ELR (cell line): ENCODE measurements around the gene PRG3.

ENCODE experiments used
- DNase-seq: peaks from one replicate; pipeline ENCODE4 v3.0.0-alpha.2; 2015; ENCODE audit warnings: low read depth

The PRG3 gene, protein sequence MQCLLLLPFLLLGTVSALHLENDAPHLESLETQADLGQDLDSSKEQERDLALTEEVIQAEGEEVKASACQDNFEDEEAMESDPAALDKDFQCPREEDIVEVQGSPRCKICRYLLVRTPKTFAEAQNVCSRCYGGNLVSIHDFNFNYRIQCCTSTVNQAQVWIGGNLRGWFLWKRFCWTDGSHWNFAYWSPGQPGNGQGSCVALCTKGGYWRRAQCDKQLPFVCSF

DNA sequence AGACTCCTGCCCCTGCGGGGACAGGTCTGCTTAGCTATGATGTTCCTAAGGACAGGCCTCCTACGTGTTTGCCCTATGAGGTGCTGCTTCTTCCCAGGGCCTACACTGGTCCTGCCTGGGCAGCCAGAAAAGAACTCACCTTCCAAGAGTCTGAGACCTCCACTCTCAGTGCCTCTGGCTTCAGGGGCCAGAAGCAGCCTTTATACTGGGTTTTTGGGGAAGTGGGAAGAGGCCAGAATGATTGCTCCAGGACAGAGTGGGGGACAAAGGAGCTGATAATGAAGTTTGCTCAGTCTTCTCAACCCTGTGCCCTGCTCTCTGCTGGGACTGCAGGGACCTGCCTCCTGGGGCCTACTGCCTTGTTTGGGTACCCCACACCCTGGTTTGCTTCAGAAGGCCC is at the start of gene PRG3:
Gene PRG3, minus strand, starts transcription at position 176 of the 400 bp plus-strand sequence. CDS start 442 bp downstream, outside the sequence.
- DNase-seq = no peak

DNA sequence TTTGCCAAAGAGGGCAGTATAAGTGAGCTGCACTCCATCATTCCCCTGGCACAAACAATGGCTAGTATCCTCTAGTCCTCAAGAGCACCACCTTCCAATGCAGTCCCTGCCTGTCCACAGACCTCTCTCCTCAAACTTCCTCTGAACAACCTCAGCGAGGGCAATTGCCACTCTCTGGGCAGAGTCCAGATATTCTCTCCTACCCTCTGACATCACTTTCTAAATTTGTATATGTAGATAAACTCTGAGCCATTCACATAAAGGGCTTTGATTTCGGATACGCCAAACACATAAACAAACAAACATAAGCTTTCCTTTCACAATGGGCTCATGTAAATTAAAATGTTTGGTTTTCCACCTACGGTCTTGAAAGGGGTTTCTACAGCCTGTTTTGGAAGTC is 49.0 kb upstream of the PRG3 start:
- DNase-seq = no peak

DNA sequence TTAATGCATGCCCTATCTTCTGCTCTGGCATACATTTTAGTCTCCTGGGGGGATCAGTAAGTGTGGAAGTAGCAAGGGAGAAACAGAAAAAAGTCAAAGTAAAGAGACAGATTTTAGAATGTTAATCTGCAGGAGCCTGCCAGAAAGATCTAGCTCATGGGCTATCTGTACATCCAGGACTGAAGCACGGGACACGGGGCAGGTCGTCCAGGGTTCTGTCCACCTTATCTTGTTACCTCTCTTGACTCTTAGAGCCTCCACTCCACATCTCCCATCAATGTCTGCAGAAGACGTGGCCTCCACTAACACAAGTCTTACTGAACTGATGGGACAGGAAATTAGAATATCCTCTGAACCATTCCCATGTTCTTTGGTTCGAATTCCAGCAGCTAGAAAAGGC is 47.7 kb upstream of the PRG3 start:
- DNase-seq = no peak

DNA sequence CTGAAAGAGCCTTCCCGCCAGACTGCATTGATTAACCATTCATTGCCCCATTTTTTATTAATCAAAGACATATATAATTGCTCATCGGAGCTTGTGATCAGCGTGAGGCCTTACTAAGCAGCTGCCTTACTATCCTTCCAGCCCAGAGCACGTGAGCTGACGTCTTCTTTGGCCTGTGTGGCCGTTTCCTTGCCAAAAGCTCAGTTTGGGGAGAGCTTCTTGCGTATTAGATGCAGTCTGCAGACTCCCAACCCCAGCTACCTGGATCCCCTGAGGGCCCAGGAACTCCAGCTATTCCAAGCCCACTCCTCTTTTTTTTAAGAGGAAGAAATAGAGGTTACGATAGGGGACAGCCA is 46.8 kb upstream of the PRG3 start:
- DNase-seq = no peak

DNA sequence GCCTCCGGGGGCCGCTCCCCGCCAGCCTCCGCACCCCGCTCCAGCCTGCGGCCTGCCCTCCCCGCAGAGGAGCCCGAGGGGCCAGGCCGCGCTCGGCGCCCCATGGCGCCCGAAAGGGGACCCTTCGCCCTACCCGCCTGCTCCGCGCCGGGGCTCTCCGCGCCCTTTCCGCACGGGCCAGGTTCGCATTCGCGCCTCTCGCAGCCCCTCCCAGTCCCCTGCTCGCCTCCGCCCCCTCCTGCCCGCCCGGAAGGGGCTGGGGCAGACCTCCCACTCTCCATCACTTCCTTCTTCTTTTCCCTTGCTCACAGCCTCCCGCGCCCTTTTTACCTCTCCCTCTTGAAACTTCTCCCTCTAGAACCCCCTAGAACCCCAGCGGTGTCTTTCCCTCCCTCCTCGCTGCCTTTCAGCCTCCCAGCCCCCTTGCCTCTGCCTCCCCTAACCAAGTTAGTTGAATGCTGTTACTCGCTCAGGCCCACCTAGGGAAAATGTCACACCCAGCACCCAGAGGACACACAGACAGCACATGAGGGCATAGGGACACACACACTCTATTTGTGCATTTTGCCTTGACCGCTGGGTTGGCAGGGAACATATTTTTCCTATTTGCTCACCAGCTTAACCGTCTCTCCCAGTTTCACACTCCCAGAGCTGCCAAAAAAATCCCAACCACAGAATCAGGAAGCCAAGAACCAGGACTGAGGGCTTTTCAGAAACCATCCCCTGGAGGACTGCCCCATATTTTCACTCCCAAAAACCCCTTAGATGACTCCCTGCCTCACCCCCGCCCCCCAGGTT is 46.2 kb upstream of the PRG3 start, which contains the start of gene SLC43A3:
Gene SLC43A3, minus strand, starts transcription at position 193 of the 798 bp plus-strand sequence. CDS start 949 bp downstream, outside the sequence.
- peak; percentile 80 for DNase-seq

DNA sequence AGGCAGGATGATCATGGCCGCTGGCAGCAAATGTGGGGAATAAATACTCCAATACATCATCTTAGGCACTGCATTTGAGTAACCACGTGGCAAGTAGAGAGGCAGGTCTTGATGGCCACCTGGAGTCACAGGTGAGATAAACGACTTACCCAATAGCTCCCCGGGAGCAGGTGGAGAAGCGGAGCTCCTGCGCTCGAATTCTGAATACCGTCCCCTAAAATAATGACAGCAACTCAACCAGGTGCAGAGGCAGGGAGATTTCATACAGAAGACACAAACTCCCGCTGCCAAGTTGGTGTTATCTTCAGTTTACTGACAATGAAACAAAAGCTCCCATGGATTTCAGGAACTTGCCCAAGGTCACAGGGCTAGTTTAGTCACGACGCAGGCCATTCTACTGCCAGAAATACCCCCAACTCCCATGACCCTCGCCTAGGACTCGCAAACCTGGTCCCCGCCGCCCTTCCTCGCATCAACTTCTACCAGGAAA is 45.5 kb upstream of the PRG3 start:
- no peak for DNase-seq

DNA sequence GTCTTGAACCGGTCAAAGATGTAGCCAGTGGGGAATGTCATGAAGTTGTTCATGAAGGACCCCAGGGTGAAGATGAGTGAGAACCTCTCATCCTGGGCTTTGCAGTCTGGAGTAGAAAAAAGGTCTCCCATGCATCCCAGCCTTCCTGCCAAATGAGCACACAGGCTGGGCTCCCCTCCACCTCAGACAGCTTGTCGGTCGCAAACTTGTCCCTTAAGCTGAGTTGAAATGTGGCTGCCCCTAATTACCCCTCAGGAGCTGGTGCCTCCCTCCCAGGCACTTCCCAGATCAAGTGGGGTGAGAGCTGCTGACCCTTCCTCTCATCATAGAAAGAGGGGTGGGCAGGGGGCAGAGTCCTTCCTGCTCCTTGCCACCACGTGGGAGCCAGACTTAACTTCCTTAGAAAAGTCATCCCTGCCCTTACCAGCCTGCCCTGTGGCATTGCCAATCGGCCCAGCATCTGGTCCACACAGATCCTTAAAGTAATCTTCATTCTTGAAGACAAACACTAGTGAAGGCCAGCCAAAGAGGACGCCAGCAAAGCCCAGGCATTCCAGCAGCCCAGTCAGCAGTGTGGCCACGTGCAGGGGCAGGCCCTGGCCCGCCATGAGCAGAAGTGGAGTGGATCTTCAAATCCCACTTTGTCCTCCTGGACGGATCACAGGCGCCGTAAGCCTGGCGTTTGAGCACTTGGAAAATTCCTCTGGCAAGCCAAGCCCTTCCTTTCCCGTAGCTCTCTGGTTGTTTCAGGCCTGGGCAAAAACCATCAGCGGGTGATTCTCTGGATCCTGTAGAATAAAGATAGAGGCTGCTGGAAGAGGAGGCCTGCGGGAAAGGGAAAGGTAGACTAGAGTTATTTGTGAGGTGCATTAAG is 44.9 kb upstream of the PRG3 start:
- no peak for DNase-seq

DNA sequence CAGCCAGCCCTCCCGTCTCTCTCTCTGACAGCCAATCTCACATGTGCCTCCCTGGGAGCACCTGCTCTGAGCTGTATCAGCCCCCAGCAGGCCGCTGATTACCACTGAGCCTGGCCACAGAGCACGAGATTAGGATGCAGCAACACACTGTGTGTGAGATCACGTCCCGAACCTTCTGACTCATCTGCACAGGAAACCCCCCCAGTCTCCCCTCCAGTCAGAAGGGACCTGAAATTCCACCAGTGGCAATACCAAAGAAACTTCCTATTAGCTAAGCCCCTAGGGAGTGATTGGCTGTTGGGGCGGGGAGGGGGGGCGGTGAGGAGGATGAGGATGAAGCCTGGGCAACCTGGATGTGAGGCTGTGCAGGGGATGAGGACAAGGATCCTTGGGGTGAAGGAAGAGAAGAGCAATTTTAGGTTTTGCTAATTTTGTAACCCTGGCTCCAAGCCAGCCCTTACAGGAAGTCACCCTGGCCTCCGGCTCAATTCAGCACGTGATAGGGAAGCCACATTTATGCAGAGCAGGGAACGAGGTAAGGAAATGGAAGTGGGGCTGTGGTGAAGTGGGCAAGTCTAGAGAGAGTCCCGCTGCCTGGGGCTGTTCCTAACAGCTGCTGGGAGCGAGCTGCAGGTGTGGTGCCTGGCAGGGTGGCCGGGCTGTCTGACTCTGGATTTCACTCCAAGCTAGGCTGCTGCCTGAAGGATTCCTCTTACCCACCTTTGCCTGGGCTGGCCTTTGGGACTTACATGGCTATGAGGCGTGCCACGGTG is 44.0 kb upstream of the PRG3 start:
- DNase-seq = peak; percentile 95

DNA sequence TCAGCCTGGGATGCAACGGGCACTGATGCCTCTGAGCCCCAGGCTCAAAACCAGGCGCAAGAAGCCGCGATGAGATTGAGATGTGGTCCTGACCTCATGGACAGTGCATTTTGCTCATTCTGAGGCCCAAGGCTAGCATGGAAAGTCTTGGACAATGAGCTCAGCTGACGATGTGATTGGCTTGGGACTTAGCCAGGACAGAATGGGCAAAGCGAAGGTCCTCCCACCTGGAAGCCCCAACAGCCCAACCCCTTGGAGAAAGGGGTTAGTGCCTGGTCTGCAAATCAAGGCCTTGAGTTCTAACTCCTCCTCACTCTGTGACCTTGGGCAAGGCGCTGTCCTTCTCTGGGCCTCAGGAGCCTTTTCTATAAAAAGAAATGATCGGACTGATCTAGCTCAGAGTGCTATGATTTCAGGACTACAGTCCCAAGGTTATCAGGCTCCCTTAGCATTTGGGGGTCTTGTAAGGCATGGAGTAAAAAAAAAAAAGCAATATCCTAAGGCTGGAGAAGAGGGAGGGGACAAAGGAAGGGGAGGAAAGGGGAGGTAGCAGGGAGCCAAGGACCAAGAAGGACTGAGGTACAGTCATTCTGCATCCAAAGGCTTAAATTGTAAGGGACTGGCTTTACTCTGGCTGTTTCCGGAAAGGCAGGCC is 43.3 kb upstream of the PRG3 start:
- DNase-seq = no peak

DNA sequence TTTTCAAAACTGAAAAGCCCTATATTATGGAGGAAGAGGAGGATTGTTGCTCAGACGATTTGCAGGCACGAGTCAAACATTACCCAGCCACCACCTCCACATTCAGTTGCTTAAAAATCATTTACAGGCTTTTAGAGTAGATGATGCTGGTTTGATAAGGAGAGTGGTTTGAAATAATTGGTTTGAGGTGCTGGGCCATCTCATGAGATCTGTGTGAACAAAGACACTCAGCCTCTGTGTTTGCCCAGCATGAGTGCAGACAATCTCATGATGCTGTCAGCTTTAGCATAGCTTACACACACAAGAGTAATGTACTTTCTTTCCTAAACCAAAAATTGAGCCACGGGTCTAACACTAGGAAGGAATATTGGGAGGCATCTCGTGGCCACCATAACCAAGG is 41.7 kb upstream of the PRG3 start:
- no peak for DNase-seq

DNA sequence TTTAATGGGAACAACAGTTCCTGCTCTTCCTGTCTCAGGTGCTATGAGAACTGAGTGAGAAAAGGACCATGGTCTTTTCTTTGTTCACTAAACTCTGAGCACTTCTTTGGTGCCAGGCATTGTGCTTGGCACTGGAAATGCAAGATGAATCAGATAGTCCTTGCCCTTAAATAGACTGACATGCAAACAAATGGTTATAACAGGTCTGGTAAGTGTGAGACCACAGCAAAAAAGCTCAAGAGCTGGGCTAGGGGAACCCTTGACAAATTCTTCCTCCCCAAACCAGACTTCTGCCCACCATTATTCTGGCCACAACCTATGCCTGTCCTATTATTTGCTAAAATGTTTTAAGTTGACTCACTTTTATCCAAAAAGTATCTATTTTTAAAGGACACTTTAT is 40.9 kb upstream of the PRG3 start:
- no peak for DNase-seq

DNA sequence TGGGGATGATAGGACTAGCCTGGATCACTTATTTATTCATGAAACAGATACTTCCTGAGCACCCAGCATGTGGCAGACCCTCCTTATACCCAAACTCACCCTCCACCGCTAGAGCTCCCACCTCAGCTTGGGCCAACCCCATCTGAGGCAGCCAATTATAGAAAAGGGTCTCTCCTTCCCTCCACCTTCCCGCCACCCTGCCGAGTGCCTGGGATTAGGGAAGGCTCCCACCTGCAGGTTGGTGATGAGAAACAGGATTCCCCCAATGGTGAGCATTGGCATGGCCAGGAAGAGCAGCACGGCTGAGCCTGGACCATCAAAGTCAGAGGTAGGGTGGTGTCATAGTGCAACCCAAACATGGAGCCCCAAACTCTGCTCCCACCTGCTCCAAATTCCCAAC is 40.1 kb upstream of the PRG3 start:
- DNase-seq = no peak

DNA sequence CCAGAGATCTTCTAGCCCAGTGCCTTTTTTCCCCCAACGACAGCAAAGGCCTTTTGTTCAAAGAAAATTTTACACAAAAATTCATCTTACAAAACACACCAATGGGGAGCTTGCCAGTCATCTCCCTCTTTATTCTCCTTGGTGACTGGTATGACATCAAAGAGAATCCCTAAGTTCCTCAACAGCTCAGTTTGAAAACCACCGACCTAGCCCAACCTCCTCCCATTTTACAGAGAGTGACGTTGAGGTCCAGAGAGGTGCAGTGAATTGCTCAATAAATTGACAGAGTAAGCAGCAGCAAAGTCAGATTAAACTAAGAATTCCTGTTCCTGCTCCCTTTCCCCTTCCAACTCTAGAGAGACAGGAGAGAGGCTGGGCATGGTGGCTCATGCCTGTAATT is 38.2 kb upstream of the PRG3 start:
- DNase-seq = no peak

DNA sequence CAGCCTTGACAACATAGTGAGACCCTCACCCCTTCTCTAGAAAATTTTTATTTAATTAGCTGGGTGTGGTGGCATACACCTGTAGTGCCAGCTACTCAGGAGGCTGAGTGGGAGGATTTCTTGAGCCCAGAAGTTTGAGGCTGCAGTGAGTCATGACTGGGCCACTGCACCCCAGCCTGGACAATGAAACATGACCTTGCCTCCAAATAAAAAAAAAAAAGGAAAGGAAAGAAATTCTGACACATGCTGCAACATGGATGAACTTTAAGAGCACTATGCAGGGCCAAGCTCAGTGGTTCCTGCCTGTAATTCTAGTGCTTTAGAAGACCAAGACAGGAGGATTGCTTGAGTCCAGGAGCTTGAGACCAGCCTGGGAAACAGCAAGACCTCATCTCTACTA is 37.2 kb upstream of the PRG3 start:
- no peak for DNase-seq

DNA sequence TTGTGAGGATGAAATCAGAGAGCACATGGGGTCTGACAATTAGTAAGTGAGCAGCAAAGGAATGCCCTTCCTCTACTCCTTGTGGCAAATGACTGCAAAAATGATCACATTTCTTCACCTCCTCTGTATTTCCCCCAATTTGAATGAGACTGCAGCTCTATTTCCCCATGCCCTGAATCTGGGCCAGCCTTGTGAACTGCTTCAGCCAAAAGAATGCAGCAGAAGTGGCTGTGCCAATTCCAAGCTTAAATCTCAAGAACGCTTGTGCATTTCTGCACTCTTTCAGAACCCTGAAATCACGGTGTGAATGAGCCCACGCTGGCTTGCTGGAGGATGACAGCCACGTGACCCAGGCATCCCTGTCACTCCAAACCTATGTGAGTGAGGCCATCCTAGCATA is 36.1 kb upstream of the PRG3 start:
- DNase-seq = no peak

DNA sequence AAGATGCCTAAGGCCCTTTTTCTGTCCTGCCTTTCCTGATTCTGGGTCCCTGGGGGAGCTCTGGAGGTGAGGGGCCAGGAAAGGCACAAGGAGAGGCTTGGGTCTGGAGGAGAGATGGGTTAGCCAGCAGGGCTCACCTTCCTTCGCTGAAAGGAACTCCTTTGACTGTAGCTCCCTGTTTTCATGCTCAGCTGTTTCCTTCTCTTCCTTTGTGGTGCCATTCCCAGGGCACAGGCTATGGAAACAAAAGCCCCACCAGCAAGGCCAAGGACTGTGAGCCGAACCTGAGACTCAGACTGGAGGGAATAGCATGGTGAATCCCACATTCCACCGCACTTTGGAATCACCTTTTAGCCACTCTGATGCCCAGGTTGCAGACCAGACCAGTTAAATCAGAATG is 35.5 kb upstream of the PRG3 start:
- DNase-seq = no peak

DNA sequence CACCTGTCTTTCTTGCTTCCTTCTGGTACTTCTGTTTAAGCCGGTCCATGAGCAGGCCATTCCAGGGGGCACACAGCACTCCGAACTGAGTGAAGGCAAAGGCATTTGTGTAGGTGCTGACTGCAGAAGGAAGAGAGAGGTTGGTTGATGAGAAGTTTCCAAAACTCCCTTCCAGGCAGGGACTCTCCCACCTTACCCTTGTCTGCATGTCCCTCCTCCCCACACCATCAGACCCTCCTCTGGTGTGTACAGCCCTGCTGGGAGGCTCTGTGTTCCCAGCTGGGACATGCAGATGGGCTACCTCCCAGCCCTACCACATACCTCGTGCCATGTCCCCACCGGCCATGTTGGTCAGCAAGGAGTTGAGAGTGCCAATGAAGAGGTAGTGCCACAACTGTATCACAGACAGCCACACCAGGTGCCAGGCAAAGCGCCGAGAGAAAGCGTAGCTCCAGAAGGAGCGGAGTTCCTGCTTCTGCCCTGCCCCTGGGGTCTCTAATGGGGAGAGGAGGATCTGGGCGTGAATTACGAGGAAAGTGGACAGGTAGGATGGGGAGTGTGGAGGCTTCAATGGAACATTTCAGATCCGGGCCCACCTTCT is 33.8 kb upstream of the PRG3 start:
- no peak for DNase-seq

DNA sequence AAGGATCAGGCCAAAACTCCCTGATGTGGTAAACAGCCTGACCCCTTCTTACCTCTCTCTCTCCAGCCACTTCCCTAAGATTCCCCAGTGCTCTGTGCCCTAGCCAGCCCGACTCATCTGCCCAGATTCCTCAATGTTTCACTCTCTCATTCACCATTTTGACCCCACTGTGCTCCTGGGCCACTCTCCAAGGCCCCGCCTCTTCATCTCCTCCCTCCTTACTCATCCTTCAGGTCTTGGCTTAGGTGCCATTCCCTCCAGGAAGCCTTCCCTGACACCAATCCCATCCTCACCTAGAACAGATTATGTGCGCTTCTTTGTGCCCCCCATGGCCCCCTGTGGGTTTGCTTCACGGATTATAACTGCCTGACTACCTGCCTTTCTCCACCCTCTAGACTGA is 32.7 kb upstream of the PRG3 start:
- no peak for DNase-seq

DNA sequence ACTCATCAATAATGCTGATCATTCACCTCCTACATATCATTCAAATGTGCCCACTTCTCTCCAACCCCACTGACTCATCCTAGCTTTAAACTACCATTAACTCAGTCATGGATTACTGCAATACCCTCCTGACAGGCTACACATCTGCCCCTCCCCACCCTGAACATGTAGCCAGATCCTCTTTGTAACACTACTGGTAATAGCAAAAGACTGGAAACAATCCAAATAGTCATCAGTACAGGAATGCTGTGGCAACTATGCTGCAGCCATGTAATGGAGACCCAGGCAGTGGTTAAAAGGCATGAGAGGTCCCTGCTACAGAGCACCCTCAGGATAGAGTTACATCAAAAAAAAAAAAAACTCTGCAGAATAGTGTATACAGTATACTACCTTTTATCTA is 29.3 kb upstream of the PRG3 start:
- DNase-seq = peak; percentile 73

DNA sequence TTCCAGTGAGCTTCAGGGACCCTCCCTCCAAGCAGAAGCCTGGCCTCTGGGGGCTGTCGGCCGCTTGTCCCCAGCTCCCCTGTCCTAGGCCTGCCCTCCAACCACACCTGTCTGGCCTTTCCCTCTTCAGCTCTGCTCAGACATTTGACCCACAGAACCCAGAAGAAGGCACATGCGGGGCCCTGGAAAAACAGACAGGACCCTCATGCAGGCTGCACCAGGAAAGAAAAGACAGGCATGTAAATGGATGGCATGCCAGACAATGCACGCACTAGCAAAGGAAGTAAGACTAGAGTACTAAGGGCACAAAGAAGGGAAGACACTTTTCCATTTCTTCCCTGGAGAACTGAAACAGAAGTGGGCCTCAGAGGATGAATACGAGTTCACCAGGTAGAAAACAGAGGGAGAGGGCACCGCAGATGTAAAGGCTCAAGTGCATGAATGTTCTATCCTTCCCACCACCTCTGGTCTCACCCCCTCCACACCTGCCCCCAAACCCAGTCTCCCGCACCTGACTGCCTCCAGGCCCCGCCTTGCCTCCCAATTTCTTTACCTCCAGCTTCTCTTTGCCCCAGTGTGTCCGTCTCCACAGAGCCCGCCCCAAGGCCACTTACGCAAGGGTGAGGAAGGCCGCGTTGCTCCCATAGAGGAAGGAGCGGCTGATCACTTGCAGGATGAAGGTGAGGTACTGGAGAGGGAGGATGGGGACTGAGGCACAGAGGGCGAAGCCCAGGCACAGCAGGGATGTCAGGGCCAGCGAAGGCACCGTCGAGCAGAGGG is 28.6 kb upstream of the PRG3 start:
- DNase-seq = no peak
